ENCODE measurements around the gene RTRAF.

Gene RTRAF

DNA sequence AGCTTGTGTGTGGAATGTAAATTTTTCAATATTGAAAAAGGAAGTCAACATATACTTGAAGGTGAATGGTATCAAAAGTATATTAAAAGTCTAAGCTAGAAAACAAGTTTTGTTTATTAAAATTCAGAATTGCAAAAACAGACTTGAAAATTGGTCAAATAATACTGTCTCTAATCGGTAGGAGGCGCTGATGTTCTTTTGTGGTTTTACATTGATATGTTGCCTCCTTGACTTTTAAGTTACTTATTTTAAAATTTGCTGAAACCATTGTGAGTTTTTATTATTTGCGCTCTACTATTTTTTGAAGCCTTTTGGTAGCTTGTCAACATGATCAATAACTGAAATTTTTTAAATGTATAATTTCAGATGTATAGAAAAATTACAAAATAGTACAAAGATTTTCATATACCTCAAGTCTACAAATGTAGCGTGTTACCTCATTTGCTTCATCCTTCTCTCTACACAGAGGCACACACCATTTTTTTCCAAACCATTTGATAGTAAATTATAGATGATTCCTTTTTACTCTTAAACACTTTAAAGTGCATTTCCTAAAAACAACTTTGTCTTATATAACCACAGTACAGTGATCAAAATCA is 6.9 kb downstream of the RTRAF start:
- no peak for DNase-seq (ENCODE audit: low read depth)

GRCh38 chr14:51998348-51998747 is 9.0 kb downstream of the RTRAF start:
- no peak for DNase-seq (ENCODE audit: low read depth)

DNA sequence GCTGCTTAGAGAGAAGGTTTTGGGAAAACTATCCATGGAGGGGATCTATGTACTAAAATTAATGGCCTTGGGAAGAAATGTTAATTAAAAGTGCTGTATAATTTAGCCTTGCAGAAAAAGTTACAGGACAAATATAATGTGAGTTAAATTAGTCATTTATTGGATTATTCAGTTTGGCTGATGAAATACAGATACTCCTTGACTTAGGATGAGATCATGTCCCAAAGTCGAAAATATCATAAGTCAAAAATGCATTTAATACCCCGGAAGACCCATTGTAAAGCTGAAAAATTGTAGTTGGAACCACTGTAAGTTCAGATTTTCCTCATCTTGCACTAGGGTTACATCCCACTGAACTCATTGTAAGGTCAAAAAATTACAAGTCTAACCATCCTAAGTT is 9.7 kb downstream of the RTRAF start:
- no peak for DNase-seq (ENCODE audit: low read depth)

- no peak for DNase-seq (ENCODE audit: low read depth)
Measured at GRCh38 chr14:52000019-52000582, 10.8 kb downstream of the RTRAF start.

DNA sequence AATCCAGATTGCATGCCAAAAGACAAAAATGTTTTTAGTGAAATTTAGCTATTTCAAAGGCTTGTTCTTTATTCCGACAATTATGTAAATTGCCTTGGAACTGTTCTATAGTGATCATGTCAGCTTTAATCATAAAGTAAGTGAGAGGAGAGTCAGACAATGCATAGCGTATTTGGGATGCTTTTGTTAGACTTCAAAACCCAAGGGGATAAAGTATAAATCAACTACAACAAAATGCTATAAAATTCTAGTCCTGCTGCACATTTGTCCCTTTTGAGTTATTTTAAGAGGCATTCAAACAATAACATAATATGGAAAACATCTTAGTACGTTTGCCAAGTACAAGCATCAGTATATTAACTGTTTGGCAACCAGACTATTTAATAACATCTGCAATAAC is 11.3 kb downstream of the RTRAF start:
- DNase-seq (ENCODE audit: low read depth), result no peak

DNA sequence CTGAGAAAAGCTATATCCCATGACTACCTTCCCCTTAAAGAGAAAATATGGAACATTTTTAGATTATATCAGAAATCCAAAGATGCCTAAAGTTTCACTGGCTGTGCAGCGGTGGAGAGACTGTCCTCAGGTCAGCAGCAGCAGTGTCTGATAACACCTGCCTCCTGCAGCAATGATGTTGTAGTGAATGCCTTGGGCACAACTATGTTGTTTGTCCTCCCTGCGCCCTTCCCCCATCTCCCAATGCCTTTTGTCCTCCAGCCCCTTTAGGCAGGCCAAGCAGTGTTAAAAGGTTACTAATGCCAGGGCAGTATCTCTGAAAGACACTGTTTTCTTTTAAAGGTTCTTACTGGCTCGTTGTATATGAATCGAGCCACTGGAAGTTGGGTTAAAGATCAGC is 13.2 kb downstream of the RTRAF start:
- no peak for DNase-seq (ENCODE audit: low read depth)

DNA sequence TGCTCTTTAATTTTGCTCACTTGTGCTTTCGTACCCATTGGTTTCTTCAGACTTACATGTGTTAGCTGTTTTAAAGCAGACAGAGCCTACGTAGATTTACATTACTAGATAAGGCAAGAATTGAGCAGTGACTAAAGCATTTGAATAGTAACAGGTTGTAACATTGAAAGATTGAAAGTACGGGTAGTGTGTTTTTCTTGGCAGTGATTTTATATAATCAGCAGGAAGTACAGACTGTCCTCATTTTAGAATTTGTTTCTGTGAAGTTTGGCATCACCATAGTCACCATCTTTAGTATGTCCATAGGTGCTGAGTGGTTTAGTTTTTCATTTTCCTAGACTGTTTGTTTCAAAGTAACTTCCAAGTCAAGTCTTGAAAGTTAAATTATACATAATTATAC is 14.0 kb downstream of the RTRAF start:
- DNase-seq (ENCODE audit: low read depth), result no peak

- DNase-seq (ENCODE audit: low read depth), result no peak
Measured at GRCh38 chr14:52005625-52006024, 16.3 kb downstream of the RTRAF start.

DNA sequence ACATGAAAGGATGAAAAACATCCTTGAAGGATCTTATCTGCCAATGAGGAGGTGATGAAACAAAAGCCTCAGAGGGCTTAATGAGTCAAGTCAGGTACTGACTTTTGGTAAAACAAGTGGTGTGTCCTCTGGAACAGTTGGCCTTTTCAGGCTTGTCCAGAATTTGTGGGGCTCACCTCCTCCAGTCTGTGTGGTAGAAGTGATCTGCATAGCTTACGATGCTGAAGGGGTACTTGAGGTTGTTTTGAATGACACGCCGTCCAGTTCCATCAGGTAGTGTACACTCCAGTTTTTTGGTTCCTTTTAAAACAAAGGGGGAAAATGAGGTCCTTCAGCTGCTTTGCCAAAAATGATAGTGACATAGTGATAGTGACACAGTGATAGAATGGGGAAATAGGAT is 17.0 kb downstream of the RTRAF start:
- no peak for DNase-seq (ENCODE audit: low read depth)

GRCh38 chr14:52007211-52007610 is 17.9 kb downstream of the RTRAF start:
- no peak for DNase-seq (ENCODE audit: low read depth)

DNA sequence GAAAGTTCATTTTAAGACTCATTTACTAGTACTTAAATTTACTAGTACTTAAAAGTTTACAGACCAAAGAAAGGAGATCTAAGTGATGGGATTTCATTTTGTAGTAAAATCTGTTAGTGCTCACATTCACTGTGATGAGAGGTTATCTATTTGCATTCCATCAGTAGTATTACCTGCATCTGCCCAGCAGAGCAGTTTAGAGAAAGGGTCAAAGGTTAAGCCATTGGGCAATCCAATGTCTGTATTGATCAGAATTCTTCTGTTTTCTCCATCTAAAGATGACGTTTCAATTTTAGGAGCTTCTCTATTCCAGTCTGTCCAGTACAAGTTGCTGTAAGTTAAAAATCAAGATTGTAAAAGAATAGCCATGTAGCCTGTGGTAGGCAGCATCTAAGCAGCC is 18.3 kb downstream of the RTRAF start:
- DNase-seq (ENCODE audit: low read depth), result no peak

DNA sequence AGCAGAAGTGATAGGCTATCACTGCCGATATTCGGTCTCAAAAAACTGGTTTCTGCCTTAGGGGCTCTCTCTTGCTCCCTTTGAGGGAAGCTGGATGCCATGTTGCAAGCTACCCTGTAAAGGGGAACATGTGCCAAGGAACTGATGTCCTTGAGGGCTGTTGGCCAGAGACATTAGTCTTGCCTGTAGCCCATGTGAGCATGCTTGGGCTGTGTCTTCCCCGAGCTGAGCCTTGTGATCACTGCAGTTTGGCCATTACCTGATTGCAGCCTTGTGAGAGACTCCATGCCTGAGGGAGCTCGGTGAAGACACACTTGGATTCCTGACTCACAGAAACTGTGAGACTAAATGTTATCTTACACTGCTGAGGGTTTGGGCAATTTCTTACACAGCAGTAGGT is 18.8 kb downstream of the RTRAF start:
- DNase-seq (ENCODE audit: low read depth), result no peak

DNA sequence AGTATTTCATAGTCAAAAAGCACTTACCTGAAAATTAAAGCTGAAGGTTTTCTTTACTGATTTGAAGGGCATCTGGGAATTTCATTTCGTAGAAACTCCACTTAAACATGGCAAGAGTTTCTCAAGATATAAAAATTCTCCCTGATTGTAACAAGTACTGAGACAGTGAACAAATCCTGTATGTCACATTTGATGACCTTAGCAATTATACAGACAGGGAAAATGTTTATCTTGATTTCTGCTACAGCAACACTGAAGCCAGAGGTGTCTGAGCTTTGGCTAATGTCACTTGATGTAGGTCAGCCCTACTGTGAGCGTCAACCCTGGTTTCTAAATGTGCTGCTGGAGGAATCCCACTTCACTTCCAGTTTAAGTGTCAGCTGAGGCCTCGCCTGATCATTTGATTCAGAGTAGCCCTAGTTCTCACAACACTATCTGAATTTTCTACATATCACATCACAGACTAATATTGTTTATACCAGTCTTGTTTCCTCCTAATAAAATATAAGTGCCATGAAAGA is 20.9 kb downstream of the RTRAF start:
- DNase-seq (ENCODE audit: low read depth), result no peak

- no peak for DNase-seq (ENCODE audit: low read depth)
Measured at GRCh38 chr14:52011523-52011922, 22.2 kb downstream of the RTRAF start.

DNA sequence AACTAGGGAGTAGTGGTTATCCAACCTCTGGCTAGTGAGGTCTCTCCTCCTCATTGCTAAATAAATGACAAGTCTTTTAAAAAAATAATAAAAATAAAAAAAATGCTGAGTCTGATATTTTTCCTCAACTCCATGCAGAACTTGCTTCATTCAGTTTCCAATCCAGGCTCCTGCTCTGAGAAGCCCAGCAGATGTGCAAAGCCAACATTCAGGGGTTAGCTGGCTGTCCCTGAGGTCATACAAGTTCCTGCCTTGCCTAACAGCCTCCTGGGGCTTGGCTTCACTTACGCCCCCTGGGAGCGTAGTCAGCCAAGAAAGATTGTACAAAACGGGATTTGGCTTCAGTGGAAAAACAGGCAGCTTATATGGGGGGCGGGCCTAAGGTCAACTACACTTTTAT is 23.3 kb downstream of the RTRAF start:
- DNase-seq (ENCODE audit: low read depth), result no peak

DNA sequence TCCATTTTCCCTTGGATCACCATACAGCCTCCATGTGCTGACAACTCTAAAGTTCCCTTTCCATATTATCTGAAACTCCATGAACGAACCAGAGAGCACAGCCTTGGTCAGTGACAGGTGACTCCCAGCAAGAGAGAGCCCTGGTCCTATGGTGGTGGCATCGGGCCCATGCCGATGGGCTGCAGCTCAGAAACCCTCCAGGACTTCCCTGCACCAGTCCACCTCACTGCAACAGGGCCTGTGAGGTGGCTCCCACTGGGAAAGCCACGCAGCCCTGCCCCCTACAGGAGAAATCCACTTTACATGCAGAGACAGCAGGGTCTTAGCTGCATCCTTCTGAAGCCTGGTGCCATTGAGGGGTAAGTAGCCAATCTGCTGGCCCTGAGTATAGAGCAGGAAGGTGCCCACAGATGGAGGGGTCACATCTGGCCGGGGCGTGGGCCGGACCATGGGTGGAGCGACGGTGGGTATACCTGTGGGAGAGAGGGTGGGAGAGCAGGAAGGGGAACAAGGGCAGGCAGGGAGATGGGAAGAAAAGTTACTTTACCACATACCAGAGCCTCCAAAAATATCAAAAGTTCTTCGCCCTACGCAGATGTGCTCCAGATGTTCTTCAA is 24.7 kb downstream of the RTRAF start:
- DNase-seq (ENCODE audit: low read depth), result no peak

DNA sequence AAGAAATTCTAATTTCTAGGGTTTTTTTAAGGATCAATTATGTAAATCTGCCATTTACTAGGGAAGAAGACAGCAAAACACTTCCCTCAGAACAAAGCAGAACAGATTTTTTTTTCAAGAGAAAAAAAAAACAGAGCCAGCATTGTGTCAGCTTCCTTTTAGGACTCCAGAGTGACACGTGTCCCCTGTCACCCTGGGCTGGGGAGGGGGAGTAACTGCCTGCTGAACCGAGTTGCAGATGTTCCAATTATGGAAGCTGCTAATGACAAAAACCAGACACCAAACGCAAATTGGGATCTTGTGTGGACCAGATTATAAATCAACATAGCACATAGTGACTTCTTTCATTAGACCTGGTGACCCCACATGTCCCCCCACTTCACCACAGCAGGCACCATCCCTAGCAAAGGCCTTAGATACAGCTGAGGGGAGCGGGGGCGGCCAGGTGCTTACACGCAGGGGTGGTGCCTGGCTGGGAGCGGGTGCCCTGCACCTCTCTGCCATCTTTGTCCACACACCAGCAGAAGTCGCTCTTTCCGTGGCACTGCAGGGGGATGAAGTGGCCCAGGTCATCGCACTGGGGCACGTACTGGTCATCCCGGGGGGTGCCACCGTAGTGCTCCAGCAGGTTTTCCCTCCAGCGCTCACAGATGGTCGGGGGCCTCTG is 25.4 kb downstream of the RTRAF start:
- DNase-seq (ENCODE audit: low read depth), result no peak

DNA sequence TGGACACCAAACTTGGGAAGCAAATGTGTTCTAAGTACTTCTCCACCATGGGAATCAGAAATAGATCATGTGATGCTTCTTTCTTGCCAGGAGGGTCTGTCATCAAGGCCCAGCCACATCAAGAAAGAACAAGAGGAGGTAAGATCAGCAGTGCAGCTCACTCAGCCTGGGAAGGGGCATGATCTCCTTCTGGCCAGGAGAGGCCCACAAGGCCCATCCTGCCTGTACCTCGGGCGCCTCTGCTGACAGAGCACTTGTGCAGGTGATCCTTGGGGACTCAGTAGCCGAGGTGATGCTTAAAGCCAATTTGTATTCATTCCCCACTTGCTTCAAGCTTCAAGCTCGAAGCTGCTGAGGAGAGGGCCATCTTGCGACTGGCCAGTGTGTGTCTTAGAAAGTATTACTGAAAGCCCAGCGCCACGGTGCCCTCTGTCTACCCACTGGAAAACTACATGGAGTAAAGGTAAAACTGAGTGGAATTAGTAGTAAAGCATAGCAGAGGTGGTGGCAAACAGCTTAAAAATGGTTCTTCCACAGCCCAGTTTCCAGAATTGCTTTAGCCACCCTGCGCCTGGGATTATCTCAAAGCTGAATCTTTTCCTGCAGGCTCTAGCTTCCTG is 26.2 kb downstream of the RTRAF start:
- no peak for DNase-seq (ENCODE audit: low read depth)

GRCh38 chr14:52018252-52018651 is 28.9 kb downstream of the RTRAF start:
- DNase-seq (ENCODE audit: low read depth), result no peak

GRCh38 chr14:52018970-52019369 is 29.6 kb downstream of the RTRAF start:
- DNase-seq (ENCODE audit: low read depth), result no peak

DNA sequence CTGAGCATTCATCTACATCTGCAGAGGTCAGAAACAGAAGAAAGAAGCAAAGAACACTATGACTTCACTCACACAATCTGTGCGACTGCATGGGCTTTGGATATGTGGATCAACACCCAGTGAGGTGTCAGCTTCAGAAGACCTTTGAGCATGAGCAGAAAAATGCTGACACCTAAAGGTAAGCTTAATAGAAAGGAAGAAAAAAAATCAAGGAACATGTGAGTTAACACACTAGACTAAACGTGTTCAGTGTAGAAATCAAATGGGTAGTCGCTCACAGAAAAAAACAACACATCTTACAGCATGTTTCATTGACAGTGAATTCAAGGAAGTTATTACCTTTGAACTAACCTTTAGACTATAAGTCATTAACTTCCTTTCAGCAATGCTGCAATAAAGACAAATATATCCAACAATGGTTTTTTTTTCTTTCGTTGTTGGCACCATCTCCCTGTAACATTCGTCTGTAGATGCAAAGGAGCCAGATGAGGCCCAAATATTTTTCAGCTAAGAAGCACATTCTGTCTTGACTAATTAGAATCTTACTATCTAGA is 30.9 kb downstream of the RTRAF start:
- no peak for DNase-seq (ENCODE audit: low read depth)

All from T follicular helper cell (primary cell).